Endometrium (tissue), 2 donors: ENCODE data around the gene APOO.
"Not testable (repeated sequence)": the region's sequence is repeated elsewhere in the genome, so short reads cannot be mapped to it uniquely, and the experiment has no call there.

Source experiments
- FAIRE-seq: peaks from 2 replicates; lab custom pipeline; 2012; peaks lifted over from hg19 to GRCh38; lab: Jason Lieb, UNC
- donor health status: control.
- donor health status: control.

The APOO gene

GRCh38 chrX:23902419-23902818 lies 5.3 kb downstream of the APOO start:
- peak; percentile 78 for FAIRE-seq

GRCh38 chrX:23901805-23902204 lies 5.9 kb downstream of the APOO start:
- no peak for FAIRE-seq

- FAIRE-seq: no peak
Measured at GRCh38 chrX:23901060-23901459, 6.7 kb downstream of the APOO start.

GRCh38 chrX:23900220-23900797 lies 7.4 kb downstream of the APOO start:
- no peak for FAIRE-seq

- FAIRE-seq: no peak
Measured at GRCh38 chrX:23898412-23898959, 9.3 kb downstream of the APOO start.

GRCh38 chrX:23896981-23897380 lies 10.8 kb downstream of the APOO start:
- FAIRE-seq: no peak

- not testable (repeated sequence) for FAIRE-seq
Measured at GRCh38 chrX:23896539-23896938, 11.2 kb downstream of the APOO start.

- not testable (repeated sequence) for FAIRE-seq
Measured at GRCh38 chrX:23894993-23895392, 12.7 kb downstream of the APOO start.

GRCh38 chrX:23890933-23891332 lies 16.8 kb downstream of the APOO start:
- FAIRE-seq: no peak

- no peak for FAIRE-seq
Measured at GRCh38 chrX:23888887-23889501, 18.7 kb downstream of the APOO start.

GRCh38 chrX:23887918-23888317 lies 19.8 kb downstream of the APOO start:
- FAIRE-seq: no peak

GRCh38 chrX:23887451-23887850 lies 20.3 kb downstream of the APOO start:
- no peak for FAIRE-seq

- FAIRE-seq: no peak
Measured at GRCh38 chrX:23885803-23886202, 21.9 kb downstream of the APOO start.

- FAIRE-seq: no peak
Measured at GRCh38 chrX:23884427-23885024, 23.2 kb downstream of the APOO start.

- no peak for FAIRE-seq
Measured at GRCh38 chrX:23883737-23884354, 23.9 kb downstream of the APOO start.

GRCh38 chrX:23879380-23880090 lies 28.2 kb downstream of the APOO start:
- FAIRE-seq: no peak

GRCh38 chrX:23871905-23872546 lies 35.7 kb downstream of the APOO start:
- FAIRE-seq: no peak

GRCh38 chrX:23870041-23870440 lies 37.7 kb downstream of the APOO start:
- no peak for FAIRE-seq

- FAIRE-seq: no peak
Measured at GRCh38 chrX:23864742-23865326, 42.9 kb downstream of the APOO start.

- FAIRE-seq: not testable (repeated sequence)
Measured at GRCh38 chrX:23861952-23862351, 45.8 kb downstream of the APOO start.

- no peak for FAIRE-seq
Measured at GRCh38 chrX:23861215-23861896, 46.4 kb downstream of the APOO start.
